HG03342 (cell line): Measurements from ENCODE around the gene PPP4R3C.
"Not testable (repeated sequence)": the region's sequence is repeated elsewhere in the genome, so short reads cannot be mapped to it uniquely, and the experiment has no call there.

Experiments used
- ATAC-seq: cut with Tn5 transposase; IDR thresholded peaks from one replicate; pipeline ENCODE4 v1.9.1; 2021; ENCODE audit warnings: mild to moderate bottlenecking, moderate library complexity; ENCODE audit not compliant: unreplicated experiment

Gene PPP4R3C

GRCh38 chrX:27463187-27463586, at the start of gene PPP4R3C:
TSS of gene PPP4R3C (minus strand) at chrX:27463341. CDS start at chrX:27463296, 45 bp downstream.
- ATAC-seq: no peak

- no peak for ATAC-seq
These were observed 28.3 kb upstream of the PPP4R3C start for GRCh38 chrX:27491397-27491796.

- ATAC-seq: no peak
These were observed 2.9 kb upstream of the PPP4R3C start for GRCh38 chrX:27466051-27466450.

- no peak for ATAC-seq
These were observed 1.9 kb upstream of the PPP4R3C start for GRCh38 chrX:27465036-27465435.

GRCh38 chrX:27459129-27459528, 4.0 kb downstream of the PPP4R3C start:
- ATAC-seq: not testable (repeated sequence)

- ATAC-seq: not testable (repeated sequence)
These were observed 4.6 kb downstream of the PPP4R3C start for GRCh38 chrX:27458544-27458943.

- no peak for ATAC-seq
These were observed 11.8 kb downstream of the PPP4R3C start for GRCh38 chrX:27451324-27451723.

- no peak for ATAC-seq
These were observed 16.7 kb downstream of the PPP4R3C start for GRCh38 chrX:27446423-27446822.

GRCh38 chrX:27445438-27445837, 17.7 kb downstream of the PPP4R3C start:
- no peak for ATAC-seq

- ATAC-seq: peak; percentile 82
These were observed 18.8 kb downstream of the PPP4R3C start for GRCh38 chrX:27444093-27444908.

- ATAC-seq: not testable (repeated sequence)
These were observed 20.7 kb downstream of the PPP4R3C start for GRCh38 chrX:27442392-27442791.

GRCh38 chrX:27439771-27440170, 23.4 kb downstream of the PPP4R3C start:
- no peak for ATAC-seq

GRCh38 chrX:27438937-27439336, 24.2 kb downstream of the PPP4R3C start:
- no peak for ATAC-seq

- no peak for ATAC-seq
These were observed 28.1 kb downstream of the PPP4R3C start for GRCh38 chrX:27435031-27435430.
